ENCODE data around the gene BAAT.

DNA sequence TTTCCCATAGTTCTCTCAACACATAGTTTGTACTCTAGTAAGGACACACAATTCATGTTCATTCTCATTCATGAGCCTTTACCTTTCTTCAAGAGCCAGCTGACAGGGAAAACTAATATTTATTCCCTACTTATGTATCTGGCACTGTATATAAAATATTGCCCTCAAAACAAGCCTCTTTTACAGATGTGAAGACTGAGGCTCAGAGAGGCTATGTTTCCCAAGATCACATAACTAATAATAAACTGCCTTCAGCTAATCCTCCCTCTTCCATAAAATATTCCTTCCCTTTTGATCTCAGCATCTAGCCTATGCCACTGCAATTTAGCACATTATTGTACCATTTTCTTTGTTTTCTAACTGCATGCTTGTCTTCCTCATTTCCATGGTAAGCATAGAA, 32.6 kb upstream of the BAAT start:
- TF ChIP-seq, protein P1, sequence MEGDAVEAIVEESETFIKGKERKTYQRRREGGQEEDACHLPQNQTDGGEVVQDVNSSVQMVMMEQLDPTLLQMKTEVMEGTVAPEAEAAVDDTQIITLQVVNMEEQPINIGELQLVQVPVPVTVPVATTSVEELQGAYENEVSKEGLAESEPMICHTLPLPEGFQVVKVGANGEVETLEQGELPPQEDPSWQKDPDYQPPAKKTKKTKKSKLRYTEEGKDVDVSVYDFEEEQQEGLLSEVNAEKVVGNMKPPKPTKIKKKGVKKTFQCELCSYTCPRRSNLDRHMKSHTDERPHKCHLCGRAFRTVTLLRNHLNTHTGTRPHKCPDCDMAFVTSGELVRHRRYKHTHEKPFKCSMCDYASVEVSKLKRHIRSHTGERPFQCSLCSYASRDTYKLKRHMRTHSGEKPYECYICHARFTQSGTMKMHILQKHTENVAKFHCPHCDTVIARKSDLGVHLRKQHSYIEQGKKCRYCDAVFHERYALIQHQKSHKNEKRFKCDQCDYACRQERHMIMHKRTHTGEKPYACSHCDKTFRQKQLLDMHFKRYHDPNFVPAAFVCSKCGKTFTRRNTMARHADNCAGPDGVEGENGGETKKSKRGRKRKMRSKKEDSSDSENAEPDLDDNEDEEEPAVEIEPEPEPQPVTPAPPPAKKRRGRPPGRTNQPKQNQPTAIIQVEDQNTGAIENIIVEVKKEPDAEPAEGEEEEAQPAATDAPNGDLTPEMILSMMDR (IDR thresholded peaks at IDR 0.05; ENCODE audit: low read depth, low read length) = no peak
- TF ChIP-seq EZH2phosphoT487 (IDR thresholded peaks at IDR 0.05; ENCODE audit: low read depth) = no peak

Measured in OCI-LY3 (cell line).